Effector CD8-positive, alpha-beta T cell (primary cell): ENCODE data around the gene ATL3.
"Not testable (repeated sequence)": the region's sequence is repeated elsewhere in the genome, so short reads cannot be mapped to it uniquely, and the experiment has no call there.

Source experiments
- DNase-seq: peaks from one replicate; lab custom pipeline; 2025; lab: John Stamatoyannopoulos, UW

The ATL3 gene

GRCh38 chr11:63621071-63621470 is 50.1 kb downstream of the ATL3 start:
- DNase-seq: no peak

- DNase-seq: no peak
Observed at GRCh38 chr11:63619967-63620366, 51.2 kb downstream of the ATL3 start.

GRCh38 chr11:63617686-63618085 is 53.5 kb downstream of the ATL3 start:
- DNase-seq: not testable (repeated sequence)

- no peak for DNase-seq
Observed at GRCh38 chr11:63616953-63617352, 54.2 kb downstream of the ATL3 start.

GRCh38 chr11:63614136-63614671 is 57.0 kb downstream of the ATL3 start, which contains the start of gene PLAAT3:
TSS of gene PLAAT3 (minus strand) at chr11:63614433. CDS start at chr11:63614014, 419 bp downstream.
- no peak for DNase-seq

- DNase-seq: no peak
Observed at GRCh38 chr11:63613517-63614135, 57.5 kb downstream of the ATL3 start.

GRCh38 chr11:63612181-63612580 is 59.0 kb downstream of the ATL3 start:
- no peak for DNase-seq

GRCh38 chr11:63611395-63611747 is 59.8 kb downstream of the ATL3 start:
- DNase-seq: no peak

GRCh38 chr11:63610604-63611394 is 60.4 kb downstream of the ATL3 start:
- no peak for DNase-seq

- DNase-seq: no peak
Observed at GRCh38 chr11:63609971-63610580, 61.1 kb downstream of the ATL3 start.

- no peak for DNase-seq
Observed at GRCh38 chr11:63609536-63609935, 61.6 kb downstream of the ATL3 start.

GRCh38 chr11:63608353-63609345 is 62.5 kb downstream of the ATL3 start:
- no peak for DNase-seq

GRCh38 chr11:63603180-63603518 is 68.0 kb downstream of the ATL3 start:
- DNase-seq: no peak

GRCh38 chr11:63602290-63603179 is 68.6 kb downstream of the ATL3 start:
- not testable (repeated sequence) for DNase-seq

GRCh38 chr11:63599211-63600122 is 71.7 kb downstream of the ATL3 start:
- no peak for DNase-seq

GRCh38 chr11:63598556-63598955 is 72.6 kb downstream of the ATL3 start:
- DNase-seq: no peak

GRCh38 chr11:63595296-63595695 is 75.9 kb downstream of the ATL3 start:
- no peak for DNase-seq

- DNase-seq: no peak
Observed at GRCh38 chr11:63592975-63593395, 78.2 kb downstream of the ATL3 start.

- no peak for DNase-seq
Observed at GRCh38 chr11:63590024-63590788, 81.0 kb downstream of the ATL3 start.
